Mammary epithelial cell (primary cell): ENCODE results near the gene RNF34.

ENCODE experiments used
- CTCF ChIP-seq, 2 donors: IDR thresholded peaks in 1 of 2; conservative IDR thresholded peaks in 1 of 2; 2 replicates each; pipeline ENCODE4 v1.5.1; 2011 to 2012; ENCODE audit warnings: inconsistent platforms in 2 of 2, low read length in 2 of 2, mild to moderate bottlenecking in 2 of 2, control low read depth in 1 of 2, low read depth in 1 of 2; ENCODE audit not compliant: insufficient read depth in 1 of 2; ENCODE audit errors: extremely low read depth in 1 of 2
- EZH2 ChIP-seq: IDR thresholded peaks from 2 replicates; pipeline ENCODE4 v1.6.1; 2012; ENCODE audit warnings: low read length, inconsistent platforms, borderline replicate concordance

- TF ChIP-seq CTCF (conservative IDR thresholded peaks at IDR 0.05 in 1 of 2, IDR thresholded peaks at IDR 0.05 in 1 of 2; ENCODE audit: extremely low read depth in 1 of 2, insufficient read depth in 1 of 2, low read depth in 1 of 2, low read length in 2 of 2) (no peak), EZH2 (no peak)
Measured at GRCh38 chr12:121391619-121392324, 8.1 kb upstream of the RNF34 start.
